ENCODE results near the gene FHAD1. TPM values are rescaled to one million over a fixed set of nuclear protein-coding genes. Genes with fewer than 3 reads are reported as not detected.

FHAD1 gene
- total RNA-seq, 2 experiments from 2014 or later, result not detected

- H3K4me3 ChIP-seq (ENCODE audit: low read depth, low read length, poor library complexity, severe bottlenecking), result no peak overlapping the region
- DNase-seq (ENCODE audit: low spot score), result no peak
- no TSS peak for BruUV-seq (replicated peaks)
- H3K4me1 ChIP-seq (ENCODE audit: insufficient read depth, low read length, poor library complexity, severe bottlenecking), result no peaks in the 10 kb centered on the region
- no peaks in the 10 kb centered on the region for H3K9me2 ChIP-seq (ENCODE audit: insufficient read depth, low read length)
- TF ChIP-seq CTCF (conservative IDR thresholded peaks at IDR 0.05; ENCODE audit: low read length), result no peak
- TF ChIP-seq EZH2phosphoT487 (IDR thresholded peaks at IDR 0.05; ENCODE audit: borderline replicate concordance, low read depth, low read length), result no peak
- POLR2A ChIA-PET, result no interaction called here
- H3K27ac ChIP-seq (ENCODE audit: low read depth, low read length, poor library complexity, severe bottlenecking), result no peak overlapping the region
- H3K4me2 ChIP-seq (ENCODE audit: low read length), result no peak overlapping the region
- CTCF ChIA-PET (ENCODE audit: unreplicated experiment), result no interaction called here
- H3K36me3 ChIP-seq (ENCODE audit: insufficient read depth, low read length), result no peaks in the 10 kb centered on the region
- no peaks in the 10 kb centered on the region for H3K79me2 ChIP-seq (ENCODE audit: insufficient read depth, low read depth, low read length)
- intact Hi-C loops (cut with micrococcal nuclease; ENCODE audit: unreplicated experiment), result no loop called here
- no peaks in the 10 kb centered on the region for H4K20me1 ChIP-seq (ENCODE audit: insufficient read depth, low read length)
- no peak overlapping the region for H2AFZ ChIP-seq (ENCODE audit: low read length)
- no peaks in the 10 kb centered on the region for H3K9me3 ChIP-seq (ENCODE audit: low read length)
These were observed 90.8 kb downstream of the FHAD1 start for GRCh38 chr1:15337656-15338402.

GRCh38 chr1:15339570-15339969 is 92.5 kb downstream of the FHAD1 start:
- no peaks in the 10 kb centered on the region for H3K9me3 ChIP-seq (ENCODE audit: low read length)
- no peak overlapping the region for H3K27ac ChIP-seq (ENCODE audit: low read depth, low read length, poor library complexity, severe bottlenecking)
- H3K4me1 ChIP-seq (ENCODE audit: insufficient read depth, low read length, poor library complexity, severe bottlenecking), result no peaks in the 10 kb centered on the region
- no peaks in the 10 kb centered on the region for H4K20me1 ChIP-seq (ENCODE audit: insufficient read depth, low read length)
- POLR2A ChIA-PET, result no interaction called here
- H3K4me2 ChIP-seq (ENCODE audit: low read length), result no peak overlapping the region
- CTCF ChIA-PET (ENCODE audit: unreplicated experiment), result no interaction called here
- DNase-seq (ENCODE audit: low spot score), result no peak
- H3K9me2 ChIP-seq (ENCODE audit: insufficient read depth, low read length), result no peaks in the 10 kb centered on the region
- no peaks in the 10 kb centered on the region for H3K36me3 ChIP-seq (ENCODE audit: insufficient read depth, low read length)
- H3K79me2 ChIP-seq (ENCODE audit: insufficient read depth, low read depth, low read length), result no peaks in the 10 kb centered on the region
- H2AFZ ChIP-seq (ENCODE audit: low read length), result no peak overlapping the region; the same call in 1 of the 2 replicates
- no peak overlapping the region for H3K4me3 ChIP-seq (ENCODE audit: low read depth, low read length, poor library complexity, severe bottlenecking)
- BruUV-seq (replicated peaks), result no TSS peak
- TF ChIP-seq CTCF (conservative IDR thresholded peaks at IDR 0.05; ENCODE audit: low read length) (no peak), EZH2phosphoT487 (IDR thresholded peaks at IDR 0.05; ENCODE audit: borderline replicate concordance, low read depth, low read length) (no peak)
- intact Hi-C loops (cut with micrococcal nuclease; ENCODE audit: unreplicated experiment), result no loop called here

GRCh38 chr1:15341228-15341627 is 94.2 kb downstream of the FHAD1 start:
- no peaks in the 10 kb centered on the region for H3K36me3 ChIP-seq (ENCODE audit: insufficient read depth, low read length)
- no peaks in the 10 kb centered on the region for H3K79me2 ChIP-seq (ENCODE audit: insufficient read depth, low read depth, low read length)
- ChIA-PET POLR2A (no interaction called here), CTCF (ENCODE audit: unreplicated experiment) (no interaction called here)
- H4K20me1 ChIP-seq (ENCODE audit: insufficient read depth, low read length), result no peaks in the 10 kb centered on the region
- intact Hi-C loops (cut with micrococcal nuclease; ENCODE audit: unreplicated experiment), result no loop called here
- no peaks in the 10 kb centered on the region for H3K9me2 ChIP-seq (ENCODE audit: insufficient read depth, low read length)
- H3K27ac ChIP-seq (ENCODE audit: low read depth, low read length, poor library complexity, severe bottlenecking), result no peak overlapping the region
- H2AFZ ChIP-seq (ENCODE audit: low read length), result no peak overlapping the region; the same call in 1 of the 2 replicates
- TF ChIP-seq EZH2phosphoT487 (IDR thresholded peaks at IDR 0.05; ENCODE audit: borderline replicate concordance, low read depth, low read length) (no peak), CTCF (conservative IDR thresholded peaks at IDR 0.05; ENCODE audit: low read length) (no peak)
- H3K4me3 ChIP-seq (ENCODE audit: low read depth, low read length, poor library complexity, severe bottlenecking), result no peak overlapping the region
- no peaks in the 10 kb centered on the region for H3K4me1 ChIP-seq (ENCODE audit: insufficient read depth, low read length, poor library complexity, severe bottlenecking)
- DNase-seq (ENCODE audit: low spot score), result no peak
- H3K9me3 ChIP-seq (ENCODE audit: low read length), result no peaks in the 10 kb centered on the region
- no TSS peak for BruUV-seq (replicated peaks)
- no peak overlapping the region for H3K4me2 ChIP-seq (ENCODE audit: low read length)
